ENCODE results near the gene ZNF688.

GRCh38 chr16:30619638-30620037 lies 48.1 kb upstream of the ZNF688 start:
- TF ChIP-seq CTCF (IDR thresholded peaks at IDR 0.05) (no peak), POLR2A (IDR thresholded peaks at IDR 0.05) (no peak), POLR2AphosphoS5 (IDR thresholded peaks at IDR 0.05) (no peak), EP300 (IDR thresholded peaks at IDR 0.05) (no peak)
